Neural cell (in vitro differentiated cells): Measurements from ENCODE around the gene RPP14. TPM values are rescaled to one million over a fixed set of nuclear protein-coding genes. Genes with fewer than 3 reads are reported as not detected.

Source experiments
- H2AFZ ChIP-seq: fragments of 200-600, 300-800 bp; sonication (generic), shearing (Covaris generic); 2 replicates; pipeline ENCODE4 v1.6.0; 2014; ENCODE audit warnings: low read depth, mild to moderate bottlenecking, antibody characterized with exemption, low read length, moderate library complexity
- H3F3A ChIP-seq: fragments of 200-600 bp; shearing (Covaris generic); 2 replicates; pipeline ENCODE4 v1.6.1; 2016; ENCODE audit warnings: mild to moderate bottlenecking, moderate library complexity, mixed read lengths, antibody characterized with exemption, low read length; ENCODE audit not compliant: insufficient read depth, poor library complexity, severe bottlenecking
- H3K27ac ChIP-seq: fragments of 200-600, 300-800 bp; sonication (generic), shearing (Covaris generic); 2 replicates; pipeline ENCODE4 v1.5.1; 2014; ENCODE audit warnings: mild to moderate bottlenecking, low read length, moderate library complexity
- H3K27me3 ChIP-seq: fragments of 300-800, 200-600 bp; sonication (generic), shearing (Covaris generic); 2 replicates; pipeline ENCODE4 v1.6.0; 2014; ENCODE audit warnings: mild to moderate bottlenecking, low read depth, low read length, moderate library complexity; ENCODE audit not compliant: insufficient read depth
- H3K36me3 ChIP-seq: fragments of 300-800, 200-600 bp; sonication (generic), shearing (Covaris generic); 2 replicates; pipeline ENCODE4 v1.5.1; 2014; ENCODE audit warnings: mild to moderate bottlenecking, antibody characterized with exemption, low read length, moderate library complexity; ENCODE audit not compliant: insufficient read depth
- H3K4me2 ChIP-seq: fragments of 300-800, 200-600 bp; sonication (generic), shearing (Covaris generic); 2 replicates; pipeline ENCODE4 v1.6.0; 2014; ENCODE audit warnings: mild to moderate bottlenecking, low read length
- H3K4me3 ChIP-seq: fragments of 300-800, 200-600 bp; sonication (generic), shearing (Covaris generic); 2 replicates; pipeline ENCODE4 v1.5.1; 2014; ENCODE audit warnings: mild to moderate bottlenecking, low read length, moderate library complexity
- H3K79me2 ChIP-seq: fragments of 200-600 bp; shearing (Covaris generic); replicated peaks from 2 replicates; pipeline ENCODE4 v1.6.0; 2014; ENCODE audit warnings: mild to moderate bottlenecking, low read length, moderate library complexity; ENCODE audit not compliant: insufficient read depth
- H3K9ac ChIP-seq: fragments of 300-800, 200-600 bp; sonication (generic), shearing (Covaris generic); 2 replicates; pipeline ENCODE4 v1.6.1; 2016; ENCODE audit warnings: mild to moderate bottlenecking, low read length, mixed read lengths
- H3K9me2 ChIP-seq: fragments of 200-600 bp; shearing (Covaris generic); 2 replicates; pipeline ENCODE4 v1.6.1; 2016; ENCODE audit warnings: mild to moderate bottlenecking, low read length, mixed read lengths; ENCODE audit not compliant: insufficient read depth
- H3K9me3 ChIP-seq: fragments of 200-600, 300-800 bp; sonication (generic), shearing (Covaris generic); 2 replicates; pipeline ENCODE4 v1.6.1; 2016; ENCODE audit warnings: mild to moderate bottlenecking, mixed run types, low read length, moderate library complexity, mixed read lengths
- H4K20me1 ChIP-seq: fragments of 200-600 bp; shearing (Covaris generic); 2 replicates; pipeline ENCODE4 v1.6.1; 2016; ENCODE audit warnings: mild to moderate bottlenecking, mixed run types; ENCODE audit not compliant: insufficient read depth
- CTCF ChIP-seq: fragments of 450-650 bp; IDR thresholded peaks from 2 replicates; pipeline ENCODE4 v1.5.1; 2014; ENCODE audit warnings: antibody characterized with exemption, mild to moderate bottlenecking, moderate library complexity; ENCODE audit not compliant: poor library complexity, severe bottlenecking
- EP300 ChIP-seq: fragments of 450-650 bp; conservative IDR thresholded peaks from 2 replicates; pipeline ENCODE4 v1.6.1; 2014; ENCODE audit warnings: antibody characterized with exemption, mild to moderate bottlenecking, moderate library complexity; ENCODE audit not compliant: poor library complexity, severe bottlenecking
- EZH2 ChIP-seq: fragments of 200-600, 300-800 bp; shearing (Covaris generic), sonication (generic); IDR thresholded peaks from 2 replicates; pipeline ENCODE4 v1.6.1; 2014; ENCODE audit warnings: antibody characterized with exemption, low read length, borderline replicate concordance, mild to moderate bottlenecking; ENCODE audit not compliant: insufficient read depth, poor library complexity, severe bottlenecking
- MXI1 ChIP-seq: fragments of 450-650 bp; conservative IDR thresholded peaks from 2 replicates; pipeline ENCODE4 v1.6.1; 2014; ENCODE audit warnings: antibody characterized with exemption, mild to moderate bottlenecking; ENCODE audit not compliant: poor library complexity, severe bottlenecking
- POLR2AphosphoS5 ChIP-seq: IDR thresholded peaks from 2 replicates; pipeline ENCODE4 v1.6.1; 2012
- RAD21 ChIP-seq: fragments of 450-650 bp; conservative IDR thresholded peaks from 2 replicates; pipeline ENCODE4 v1.6.1; 2014; ENCODE audit warnings: antibody characterized with exemption, mild to moderate bottlenecking, moderate library complexity
- REST ChIP-seq: IDR thresholded peaks from 2 replicates; pipeline ENCODE4 v1.6.1; 2012; ENCODE audit warnings: borderline replicate concordance
- SMC3 ChIP-seq: fragments of 450-650 bp; conservative IDR thresholded peaks from 2 replicates; pipeline ENCODE4 v1.6.1; 2014; ENCODE audit warnings: antibody characterized with exemption, mild to moderate bottlenecking, moderate library complexity; ENCODE audit not compliant: poor library complexity
- TAF1 ChIP-seq: IDR thresholded peaks from 2 replicates; pipeline ENCODE4 v1.6.1; 2012; ENCODE audit warnings: low read depth
- polyA plus RNA-seq: library from polyadenylated mRNA; depleted of rRNA; stranded (reverse); fragments of >200 nt; gene quantifications from 2 replicates; pipeline ENCODE4 v1.2.3, GENCODE V29; 2014

The RPP14 gene
- polyA plus RNA-seq, 1 donor from 2014 or later: 13.0 TPM

DNA sequence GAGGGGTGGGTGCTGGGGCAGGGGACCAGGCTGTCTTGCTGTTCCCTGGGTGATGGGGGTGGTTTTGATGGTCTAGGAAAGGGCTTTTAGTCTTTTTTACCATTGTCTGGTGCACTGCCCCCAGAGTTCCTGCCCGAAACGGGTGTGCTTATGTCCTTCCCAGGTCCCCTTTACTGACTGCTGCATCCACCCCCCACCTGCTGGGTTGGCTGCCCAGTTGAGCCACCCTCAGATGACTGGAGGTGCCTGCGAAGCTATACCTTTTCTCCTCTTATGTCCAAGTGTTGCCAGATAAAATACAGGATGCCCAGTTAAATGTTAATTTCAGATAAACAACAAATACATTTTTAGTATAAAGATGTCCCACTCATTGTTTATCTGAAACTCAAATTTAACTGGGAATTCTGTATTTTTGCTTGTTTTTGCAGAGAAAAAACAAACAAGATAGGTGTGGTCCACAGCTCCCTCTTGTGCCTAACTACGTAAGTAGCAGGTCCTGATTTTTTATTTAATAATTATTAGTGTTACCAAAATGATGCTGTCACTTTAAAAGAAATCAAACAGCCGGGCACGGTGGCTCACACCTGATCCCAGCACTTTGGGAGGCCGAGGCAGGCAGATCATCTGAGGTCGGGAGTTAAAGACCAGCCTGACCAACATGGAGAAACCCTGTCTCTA, 6.1 kb upstream of the RPP14 start:
- Histone ChIP-seq H3K9ac (no peak overlapping the region), H3K36me3 (no peaks in the 10 kb centered on the region), H3K9me3 (no peaks in the 10 kb centered on the region), H3K79me2 (no peaks in the 10 kb centered on the region), H2AFZ (no peak overlapping the region), H3F3A (no peaks in the 10 kb centered on the region), H3K27ac (no peak overlapping the region), H4K20me1 (no peaks in the 10 kb centered on the region), H3K27me3 (no peaks in the 10 kb centered on the region), H3K4me3 (no peak overlapping the region), H3K4me2 (no peak overlapping the region), H3K9me2 (no peaks in the 10 kb centered on the region)
- TF ChIP-seq RAD21 (peak; percentile 90), EP300 (no peak), REST (no peak), CTCF (peak; percentile 91), SMC3 (peak; percentile 96)

DNA sequence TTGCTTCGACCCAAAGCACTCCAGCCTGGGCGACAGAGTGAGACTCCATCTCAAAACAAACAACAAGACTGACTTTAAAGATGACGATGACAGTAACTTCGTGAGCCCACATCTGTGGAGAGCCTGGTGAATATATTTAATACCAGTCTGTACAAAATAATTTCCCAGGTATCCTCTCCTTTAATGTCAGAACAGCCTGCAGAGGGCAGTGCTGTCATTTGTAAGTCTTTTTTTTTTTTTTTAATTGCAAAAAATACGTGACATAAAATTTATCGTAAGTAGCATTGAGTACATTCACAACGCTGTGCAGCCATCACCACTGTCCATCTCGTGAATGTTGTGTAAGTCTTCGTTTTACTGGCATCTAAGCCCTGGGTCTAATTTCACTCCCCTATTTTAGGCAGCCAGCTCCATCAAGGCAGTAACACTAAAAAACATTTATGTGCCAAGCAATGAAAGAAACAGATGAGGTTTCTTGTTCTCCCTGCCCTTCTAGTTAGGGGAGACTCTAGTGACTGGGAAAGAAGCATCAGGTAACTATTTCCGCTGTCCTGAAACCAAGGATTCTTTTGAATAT, 1.7 kb downstream of the RPP14 start:
- H3K9me2 ChIP-seq: no peaks in the 10 kb centered on the region
- peak overlapping the region; percentile 86 for H3K4me3 ChIP-seq
- no peaks in the 10 kb centered on the region for H3F3A ChIP-seq
- no peaks in the 10 kb centered on the region for H3K9me3 ChIP-seq
- H3K27ac ChIP-seq: peak overlapping the region; percentile 99
- H2AFZ ChIP-seq: no peak overlapping the region
- H3K9ac ChIP-seq: peak overlapping the region; percentile 94
- H3K27me3 ChIP-seq: no peaks in the 10 kb centered on the region
- H4K20me1 ChIP-seq: no peaks in the 10 kb centered on the region
- TF ChIP-seq EZH2: no peak
- no peak for TF ChIP-seq MXI1
- TF ChIP-seq SMC3: peak; percentile 48
- TF ChIP-seq REST: no peak
- peak; percentile 75 for TF ChIP-seq CTCF
- TF ChIP-seq POLR2AphosphoS5: no peak
- TF ChIP-seq EP300: no peak
- TF ChIP-seq TAF1: no peak
- peak; percentile 64 for TF ChIP-seq RAD21
- H3K36me3 ChIP-seq: peaks cover 10% of the 10 kb centered on the region
- peaks cover 34% of the 10 kb centered on the region for H3K79me2 ChIP-seq
- H3K4me2 ChIP-seq: peak overlapping the region; percentile 27
